Uterus (tissue), 2 donors: ENCODE results near the gene KCNG2.

Source experiments
- POLR2A ChIP-seq, 2 donors: fragments of 450-650 bp; IDR thresholded peaks; one replicate each; pipeline ENCODE4 v1.6.1; 2016; ENCODE audit warnings: antibody characterized with exemption in 2 of 2, mild to moderate bottlenecking in 1 of 2, moderate library complexity in 1 of 2
- TF ChIP-seq, protein P1 (sequence below), 4 experiments: fragments of 200-600 bp in 2 of 4; fragments of 450-650 bp in 2 of 4; sonication (generic) in 2 of 4; IDR thresholded peaks; one replicate each; pipeline ENCODE4 v1.5.1; 2016 to 2019; ENCODE audit warnings: antibody characterized with exemption in 4 of 4, mild to moderate bottlenecking in 2 of 4, moderate library complexity in 1 of 4

- TF ChIP-seq, protein P1, sequence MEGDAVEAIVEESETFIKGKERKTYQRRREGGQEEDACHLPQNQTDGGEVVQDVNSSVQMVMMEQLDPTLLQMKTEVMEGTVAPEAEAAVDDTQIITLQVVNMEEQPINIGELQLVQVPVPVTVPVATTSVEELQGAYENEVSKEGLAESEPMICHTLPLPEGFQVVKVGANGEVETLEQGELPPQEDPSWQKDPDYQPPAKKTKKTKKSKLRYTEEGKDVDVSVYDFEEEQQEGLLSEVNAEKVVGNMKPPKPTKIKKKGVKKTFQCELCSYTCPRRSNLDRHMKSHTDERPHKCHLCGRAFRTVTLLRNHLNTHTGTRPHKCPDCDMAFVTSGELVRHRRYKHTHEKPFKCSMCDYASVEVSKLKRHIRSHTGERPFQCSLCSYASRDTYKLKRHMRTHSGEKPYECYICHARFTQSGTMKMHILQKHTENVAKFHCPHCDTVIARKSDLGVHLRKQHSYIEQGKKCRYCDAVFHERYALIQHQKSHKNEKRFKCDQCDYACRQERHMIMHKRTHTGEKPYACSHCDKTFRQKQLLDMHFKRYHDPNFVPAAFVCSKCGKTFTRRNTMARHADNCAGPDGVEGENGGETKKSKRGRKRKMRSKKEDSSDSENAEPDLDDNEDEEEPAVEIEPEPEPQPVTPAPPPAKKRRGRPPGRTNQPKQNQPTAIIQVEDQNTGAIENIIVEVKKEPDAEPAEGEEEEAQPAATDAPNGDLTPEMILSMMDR (IDR thresholded peaks at IDR 0.05), result no peak
- no peak for TF ChIP-seq POLR2A (IDR thresholded peaks at IDR 0.05)
Measured at GRCh38 chr18:79884963-79885728, 87.4 kb downstream of the KCNG2 start.
